Measurements from ENCODE around the gene LCN10.

Gene LCN10

DNA sequence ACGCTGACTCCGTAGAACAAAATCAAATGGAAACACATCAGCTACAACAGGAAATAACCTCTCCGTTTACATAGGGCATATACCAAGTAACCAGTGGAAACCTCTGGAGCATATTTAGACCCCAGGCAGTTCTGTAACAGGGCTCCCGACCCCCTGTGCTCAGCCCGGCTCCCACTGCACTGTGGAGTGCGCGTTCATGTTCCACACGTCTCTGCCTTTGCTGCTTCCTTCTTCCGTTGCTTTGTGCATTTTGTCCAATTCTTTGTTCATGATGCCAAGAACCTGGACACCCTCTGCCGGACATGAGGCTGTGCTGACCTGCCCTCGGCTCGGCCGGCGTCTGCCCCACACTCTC lies 49.6 kb downstream of the LCN10 start (continued):
- TF ChIP-seq POU6F1 (CRISPR knock-in tag; IDR thresholded peaks at IDR 0.05; ENCODE audit: borderline replicate concordance, low read depth) = no peak
- no peak for TF ChIP-seq ZFP30 (CRISPR knock-in tag; IDR thresholded peaks at IDR 0.05)
- TF ChIP-seq PPARA (CRISPR knock-in tag; IDR thresholded peaks at IDR 0.05; ENCODE audit: borderline replicate concordance) = no peak
- TF ChIP-seq ZC3H10 (CRISPR knock-in tag; IDR thresholded peaks at IDR 0.05) = no peak
- TF ChIP-seq RARB (CRISPR knock-in tag; IDR thresholded peaks at IDR 0.05) = no peak
- TF ChIP-seq TOX (CRISPR knock-in tag; IDR thresholded peaks at IDR 0.05; ENCODE audit: borderline replicate concordance) = no peak
- TF ChIP-seq OSR1 (CRISPR knock-in tag; IDR thresholded peaks at IDR 0.05) = no peak
- TF ChIP-seq BACH2 (CRISPR knock-in tag; IDR thresholded peaks at IDR 0.05; ENCODE audit: borderline replicate concordance) = no peak

- TF ChIP-seq GLIS3 (CRISPR knock-in tag; IDR thresholded peaks at IDR 0.05) (no peak), ZFP3 (CRISPR knock-in tag; IDR thresholded peaks at IDR 0.05) (no peak), CREB5 (CRISPR knock-in tag; IDR thresholded peaks at IDR 0.05; ENCODE audit: low read depth) (no peak), BACH2 (CRISPR knock-in tag; IDR thresholded peaks at IDR 0.05; ENCODE audit: borderline replicate concordance) (no peak)
These were observed 50.3 kb downstream of the LCN10 start for GRCh38 chr9:136692185-136693134.

GRCh38 chr9:136691316-136692184 lies 51.2 kb downstream of the LCN10 start:
- no peak for TF ChIP-seq ARNTL (CRISPR knock-in tag; IDR thresholded peaks at IDR 0.05; ENCODE audit: borderline replicate concordance, low read depth)
- no peak for TF ChIP-seq BACH2 (CRISPR knock-in tag; IDR thresholded peaks at IDR 0.05; ENCODE audit: borderline replicate concordance)
- TF ChIP-seq SNAI2 (CRISPR knock-in tag; IDR thresholded peaks at IDR 0.05) = no peak
- no peak for TF ChIP-seq CSDC2 (CRISPR knock-in tag; IDR thresholded peaks at IDR 0.05)
- no peak for TF ChIP-seq ZFP3 (CRISPR knock-in tag; IDR thresholded peaks at IDR 0.05)
- no peak for TF ChIP-seq CREB5 (CRISPR knock-in tag; IDR thresholded peaks at IDR 0.05; ENCODE audit: low read depth)
- TF ChIP-seq OSR1 (CRISPR knock-in tag; IDR thresholded peaks at IDR 0.05) = no peak
- TF ChIP-seq RARB (CRISPR knock-in tag; IDR thresholded peaks at IDR 0.05) = no peak
- no peak for TF ChIP-seq ESRRG (CRISPR knock-in tag; IDR thresholded peaks at IDR 0.05)
- no peak for TF ChIP-seq ZC3H10 (CRISPR knock-in tag; IDR thresholded peaks at IDR 0.05)
- TF ChIP-seq CSRNP3 (CRISPR knock-in tag; IDR thresholded peaks at IDR 0.05) = no peak
- TF ChIP-seq TOX (CRISPR knock-in tag; IDR thresholded peaks at IDR 0.05; ENCODE audit: borderline replicate concordance) = no peak
- ATAC-seq = no peak

More at GRCh38 chr9:136692185-136693134, 50.3 kb downstream of the LCN10 start:
- ATAC-seq = no peak

- no peak for ATAC-seq
- TF ChIP-seq, protein P1, sequence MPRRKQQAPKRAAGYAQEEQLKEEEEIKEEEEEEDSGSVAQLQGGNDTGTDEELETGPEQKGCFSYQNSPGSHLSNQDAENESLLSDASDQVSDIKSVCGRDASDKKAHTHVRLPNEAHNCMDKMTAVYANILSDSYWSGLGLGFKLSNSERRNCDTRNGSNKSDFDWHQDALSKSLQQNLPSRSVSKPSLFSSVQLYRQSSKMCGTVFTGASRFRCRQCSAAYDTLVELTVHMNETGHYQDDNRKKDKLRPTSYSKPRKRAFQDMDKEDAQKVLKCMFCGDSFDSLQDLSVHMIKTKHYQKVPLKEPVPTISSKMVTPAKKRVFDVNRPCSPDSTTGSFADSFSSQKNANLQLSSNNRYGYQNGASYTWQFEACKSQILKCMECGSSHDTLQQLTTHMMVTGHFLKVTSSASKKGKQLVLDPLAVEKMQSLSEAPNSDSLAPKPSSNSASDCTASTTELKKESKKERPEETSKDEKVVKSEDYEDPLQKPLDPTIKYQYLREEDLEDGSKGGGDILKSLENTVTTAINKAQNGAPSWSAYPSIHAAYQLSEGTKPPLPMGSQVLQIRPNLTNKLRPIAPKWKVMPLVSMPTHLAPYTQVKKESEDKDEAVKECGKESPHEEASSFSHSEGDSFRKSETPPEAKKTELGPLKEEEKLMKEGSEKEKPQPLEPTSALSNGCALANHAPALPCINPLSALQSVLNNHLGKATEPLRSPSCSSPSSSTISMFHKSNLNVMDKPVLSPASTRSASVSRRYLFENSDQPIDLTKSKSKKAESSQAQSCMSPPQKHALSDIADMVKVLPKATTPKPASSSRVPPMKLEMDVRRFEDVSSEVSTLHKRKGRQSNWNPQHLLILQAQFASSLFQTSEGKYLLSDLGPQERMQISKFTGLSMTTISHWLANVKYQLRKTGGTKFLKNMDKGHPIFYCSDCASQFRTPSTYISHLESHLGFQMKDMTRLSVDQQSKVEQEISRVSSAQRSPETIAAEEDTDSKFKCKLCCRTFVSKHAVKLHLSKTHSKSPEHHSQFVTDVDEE (CRISPR knock-in tag; IDR thresholded peaks at IDR 0.05) = no peak
- no peak for TF ChIP-seq ISL1 (CRISPR knock-in tag; IDR thresholded peaks at IDR 0.05)
- TF ChIP-seq CREB5 (CRISPR knock-in tag; IDR thresholded peaks at IDR 0.05; ENCODE audit: low read depth) = no peak
- no peak for TF ChIP-seq POU6F1 (CRISPR knock-in tag; IDR thresholded peaks at IDR 0.05; ENCODE audit: borderline replicate concordance, low read depth)
These were observed 51.9 kb downstream of the LCN10 start for GRCh38 chr9:136690806-136691261.
